Coronary artery (tissue), 2 donors: ENCODE results near the gene SMG6.

Experiments
- DNase-seq: peaks from one replicate; pipeline ENCODE4 v3.0.0-alpha.2; 2017; ENCODE audit warnings: low spot score
- H3K27ac ChIP-seq, 2 donors: fragments of 200-600 bp; sonication (generic); one replicate each; pipeline ENCODE4 v1.5.1; 2016 to 2019
- H3K4me3 ChIP-seq: fragments of 200-600 bp; sonication (generic); 2 replicates; pipeline ENCODE4 v1.5.1; 2016; ENCODE audit warnings: mild to moderate bottlenecking, moderate library complexity
- TF ChIP-seq, protein P1 (sequence below): fragments of 200-600 bp; sonication (generic); IDR thresholded peaks from one replicate; pipeline ENCODE4 v1.5.1; 2019; ENCODE audit warnings: antibody characterized with exemption

SMG6 gene

DNA sequence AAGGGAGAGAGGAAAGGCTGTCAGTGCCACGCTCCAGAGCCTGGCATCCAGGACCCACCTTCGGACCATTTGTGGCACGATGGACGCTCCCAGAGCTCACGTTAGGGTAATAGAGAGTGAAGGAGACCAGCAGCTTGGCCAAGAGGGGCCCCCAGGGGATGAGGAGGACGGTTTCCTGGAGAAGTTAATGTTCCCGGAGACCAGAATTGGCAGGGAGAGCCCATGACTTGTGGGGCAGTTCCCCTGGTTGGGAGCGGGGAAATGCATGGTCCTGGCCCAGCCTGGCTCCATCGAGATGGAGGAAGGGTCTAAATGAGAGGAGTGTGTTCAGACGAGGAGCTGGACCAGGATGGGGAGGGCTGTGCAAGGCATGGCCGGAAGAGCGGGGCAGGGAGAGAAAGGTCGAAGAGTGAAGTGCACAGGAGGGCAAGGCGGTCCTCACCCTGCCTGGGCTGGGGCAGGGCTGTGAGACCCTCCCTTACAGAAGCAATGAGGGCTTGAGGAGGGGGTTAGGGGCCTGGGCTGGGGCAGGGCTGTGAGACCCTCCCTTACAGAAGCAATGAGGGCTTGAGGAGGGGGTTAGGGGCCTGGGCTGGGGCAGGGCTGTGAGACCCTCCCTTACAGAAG lies 251.5 kb downstream of the SMG6 start:
- TF ChIP-seq, protein P1, sequence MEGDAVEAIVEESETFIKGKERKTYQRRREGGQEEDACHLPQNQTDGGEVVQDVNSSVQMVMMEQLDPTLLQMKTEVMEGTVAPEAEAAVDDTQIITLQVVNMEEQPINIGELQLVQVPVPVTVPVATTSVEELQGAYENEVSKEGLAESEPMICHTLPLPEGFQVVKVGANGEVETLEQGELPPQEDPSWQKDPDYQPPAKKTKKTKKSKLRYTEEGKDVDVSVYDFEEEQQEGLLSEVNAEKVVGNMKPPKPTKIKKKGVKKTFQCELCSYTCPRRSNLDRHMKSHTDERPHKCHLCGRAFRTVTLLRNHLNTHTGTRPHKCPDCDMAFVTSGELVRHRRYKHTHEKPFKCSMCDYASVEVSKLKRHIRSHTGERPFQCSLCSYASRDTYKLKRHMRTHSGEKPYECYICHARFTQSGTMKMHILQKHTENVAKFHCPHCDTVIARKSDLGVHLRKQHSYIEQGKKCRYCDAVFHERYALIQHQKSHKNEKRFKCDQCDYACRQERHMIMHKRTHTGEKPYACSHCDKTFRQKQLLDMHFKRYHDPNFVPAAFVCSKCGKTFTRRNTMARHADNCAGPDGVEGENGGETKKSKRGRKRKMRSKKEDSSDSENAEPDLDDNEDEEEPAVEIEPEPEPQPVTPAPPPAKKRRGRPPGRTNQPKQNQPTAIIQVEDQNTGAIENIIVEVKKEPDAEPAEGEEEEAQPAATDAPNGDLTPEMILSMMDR: no peak
- no peak for DNase-seq
- Histone ChIP-seq H3K27ac (no peak overlapping the region), H3K4me3 (no peak overlapping the region)

DNA sequence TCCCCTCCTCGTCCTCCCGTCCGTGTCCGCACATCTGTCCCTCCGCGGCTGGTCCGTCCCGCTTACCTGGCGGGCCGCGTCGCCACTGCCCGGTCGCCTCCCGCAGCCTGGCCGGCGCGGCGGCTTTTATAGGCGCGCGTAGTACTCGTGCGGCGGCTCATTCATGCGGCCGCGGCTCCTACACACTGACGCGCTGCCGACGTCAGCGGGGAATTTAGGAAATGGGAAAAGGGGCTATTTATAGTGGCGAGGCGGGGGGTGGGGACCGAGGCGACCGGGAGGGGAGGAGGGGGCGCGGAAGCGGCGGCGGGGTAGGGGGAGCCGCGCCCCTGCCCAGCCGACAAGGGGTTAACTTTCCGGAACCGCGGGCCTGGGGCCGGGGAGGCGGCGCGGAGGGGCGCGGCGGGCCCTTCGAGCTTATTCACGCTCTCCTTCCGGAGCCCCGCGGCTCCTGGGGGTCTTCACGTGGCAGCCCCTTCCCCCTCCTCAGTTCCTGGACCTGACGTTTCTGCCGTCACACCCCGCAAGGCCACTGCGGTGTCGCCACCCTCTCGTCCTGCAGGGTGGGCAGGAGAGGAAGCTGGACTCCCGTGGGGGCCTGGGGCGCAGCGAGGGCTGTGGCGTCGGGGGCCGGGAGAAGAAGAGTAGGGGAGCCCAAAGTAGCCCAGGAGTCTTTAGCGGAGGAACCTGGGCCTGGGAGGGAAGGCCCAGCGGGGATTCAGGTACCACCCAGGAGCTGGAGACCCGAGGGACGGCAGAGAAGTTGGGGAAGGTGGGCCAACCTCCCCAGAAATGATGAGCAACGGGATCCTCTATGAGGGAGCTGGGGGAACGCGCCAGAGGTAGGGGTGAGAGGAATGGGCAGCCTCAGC lies 252.3 kb downstream of the SMG6 start:
- Histone ChIP-seq H3K4me3 (peak overlapping the region; percentile 98), H3K27ac (peak overlapping the region in 1 of 2 donors; percentile 3)
- DNase-seq: no peak
- TF ChIP-seq, protein P1: no peak

DNA sequence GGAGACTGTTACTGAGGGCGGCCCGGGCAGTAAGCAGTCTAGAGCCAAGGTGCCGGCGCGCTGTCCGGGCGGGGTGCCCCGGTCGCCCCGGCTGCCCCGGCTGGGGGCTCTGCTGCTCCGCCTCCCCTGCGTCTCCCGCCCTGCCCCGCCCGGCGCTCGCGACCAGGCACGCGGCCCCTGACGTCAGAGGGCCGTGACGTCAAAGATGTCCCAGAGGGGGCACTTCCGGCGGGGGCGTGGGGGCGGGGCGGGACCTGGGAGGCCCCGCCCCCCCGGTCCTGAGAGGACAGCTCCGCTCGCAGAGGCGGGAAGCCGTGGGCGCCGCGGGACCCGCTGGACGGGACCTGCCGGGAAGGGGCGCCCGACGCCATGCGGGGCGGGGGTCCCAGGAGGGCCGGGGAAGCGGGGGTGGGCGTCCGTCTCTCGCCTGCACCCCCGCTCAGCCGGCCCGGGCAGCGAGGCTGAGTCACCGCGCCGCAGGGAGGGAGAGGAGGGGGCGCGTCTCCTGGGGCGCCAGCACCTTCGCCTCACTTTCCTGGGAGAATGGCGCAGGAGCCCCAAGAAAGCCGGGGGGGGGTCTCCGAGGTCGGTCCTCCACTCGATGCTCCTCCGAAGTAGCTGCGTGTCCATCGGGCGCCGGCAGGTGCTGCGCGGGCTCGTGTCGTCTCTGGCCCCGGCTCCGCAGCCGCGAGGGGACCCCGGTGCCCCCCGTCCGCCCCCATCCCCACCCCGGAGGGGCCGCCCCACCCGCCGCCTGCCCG lies 253.1 kb downstream of the SMG6 start:
- H3K27ac ChIP-seq: peak overlapping the region in 1 of 2 donors; percentile 69
- H3K4me3 ChIP-seq: peak overlapping the region; percentile 98
- no peak for DNase-seq
- TF ChIP-seq, protein P1: no peak

DNA sequence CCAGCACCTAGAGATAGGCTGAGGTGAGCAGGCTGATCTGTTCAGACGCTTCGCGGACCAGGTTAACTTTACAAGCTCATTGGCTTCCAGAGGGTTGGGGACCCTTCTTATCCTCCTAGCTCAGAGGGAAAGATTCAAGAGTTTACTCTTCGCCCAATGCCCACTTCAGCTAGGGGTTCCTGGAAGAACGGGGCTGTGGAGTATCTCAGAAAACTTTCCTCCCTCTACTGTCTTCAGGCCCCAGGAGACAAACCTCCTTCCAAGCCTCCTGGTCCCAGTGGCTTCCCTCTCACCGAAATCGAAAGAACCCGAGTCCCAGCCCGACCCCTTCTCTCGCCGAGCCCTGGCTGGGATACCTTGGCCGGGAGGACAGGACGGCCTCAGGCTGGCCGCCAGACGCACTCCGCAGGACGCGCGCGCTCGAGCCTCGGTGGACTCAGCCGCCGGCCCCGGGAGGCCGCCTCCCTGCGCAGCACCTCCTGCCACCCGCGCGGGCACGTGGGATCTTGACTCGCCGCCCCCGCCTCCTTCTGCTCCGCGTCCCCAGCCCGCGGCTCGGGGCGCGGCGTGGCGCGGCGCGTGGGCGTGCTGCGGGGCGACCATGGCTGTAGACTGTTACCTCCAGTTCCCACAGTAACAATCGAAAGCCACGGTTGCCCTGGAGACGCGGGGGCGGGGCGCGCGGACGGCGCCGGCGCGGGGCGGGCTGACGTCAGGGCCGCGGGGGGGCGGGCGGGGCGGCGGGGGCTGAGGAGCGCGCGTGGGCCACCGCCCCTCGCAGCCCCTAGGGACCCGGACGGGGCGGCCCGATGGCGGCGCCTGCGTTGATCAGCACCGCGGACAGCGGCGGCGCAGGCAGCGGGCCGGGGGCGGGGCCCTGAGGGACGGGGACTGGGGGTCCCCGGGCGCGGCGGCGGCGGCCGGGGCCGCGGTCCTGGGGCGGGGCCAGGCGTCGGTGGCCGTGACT lies 254.0 kb downstream of the SMG6 start:
- peak; percentile 94 for DNase-seq
- TF ChIP-seq, protein P1: no peak
- H3K4me3 ChIP-seq: peak overlapping the region; percentile 98
- peak overlapping the region; percentile 16 to 78 for H3K27ac ChIP-seq

DNA sequence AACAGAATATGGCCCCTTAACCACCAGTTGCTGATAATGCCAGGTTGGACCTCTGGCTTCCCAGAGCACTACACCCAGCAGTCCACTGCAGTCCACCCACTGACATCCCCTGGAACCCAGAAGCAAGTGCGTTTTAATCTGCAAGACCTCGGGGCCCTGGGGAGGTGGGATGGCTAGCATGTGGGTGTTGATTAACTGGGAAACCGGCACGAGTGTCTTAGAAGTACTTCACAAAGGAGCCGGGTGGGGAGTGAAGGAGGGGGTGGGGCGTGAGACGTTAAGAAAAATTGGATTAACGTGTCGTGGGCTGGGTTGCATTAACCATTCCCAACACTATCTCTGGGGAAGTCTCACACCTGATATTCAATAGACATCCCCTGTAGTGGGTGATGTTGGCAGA lies 254.8 kb downstream of the SMG6 start:
- Histone ChIP-seq H3K4me3 (peak overlapping the region; percentile 98), H3K27ac (no peak overlapping the region)
- DNase-seq: no peak
- TF ChIP-seq, protein P1: no peak

DNA sequence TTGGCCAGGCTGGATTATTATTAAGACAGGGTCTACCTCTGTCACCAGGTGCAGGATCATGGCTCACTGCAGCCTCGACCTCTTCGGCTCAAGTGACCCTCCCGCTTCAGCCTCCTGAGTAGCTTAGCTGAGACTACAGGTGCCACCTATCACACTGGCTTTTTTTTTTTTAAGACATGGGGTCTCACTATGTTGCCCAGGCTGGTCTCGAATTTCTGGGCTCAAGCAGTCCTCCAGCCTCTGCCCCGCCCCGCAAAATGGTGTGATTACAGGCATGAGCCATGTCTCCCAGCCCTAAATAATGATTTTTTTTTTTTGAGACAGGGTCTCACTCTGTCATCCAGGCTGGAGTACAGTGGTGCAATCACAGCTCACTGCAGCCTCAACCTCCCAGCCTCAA lies 256.0 kb downstream of the SMG6 start:
- DNase-seq: no peak
- TF ChIP-seq, protein P1: no peak
- Histone ChIP-seq H3K27ac (no peak overlapping the region), H3K4me3 (no peak overlapping the region)
